Kasumi-1 (cell line): ENCODE data around the gene USPL1.
"Not testable (repeated sequence)": the region's sequence is repeated elsewhere in the genome, so short reads cannot be mapped to it uniquely, and the experiment has no call there.

Source experiments
- DNase-seq, 2 experiments: peaks; one replicate each; lab custom pipeline; 2025; lab: John Stamatoyannopoulos, UW

USPL1 gene

DNA sequence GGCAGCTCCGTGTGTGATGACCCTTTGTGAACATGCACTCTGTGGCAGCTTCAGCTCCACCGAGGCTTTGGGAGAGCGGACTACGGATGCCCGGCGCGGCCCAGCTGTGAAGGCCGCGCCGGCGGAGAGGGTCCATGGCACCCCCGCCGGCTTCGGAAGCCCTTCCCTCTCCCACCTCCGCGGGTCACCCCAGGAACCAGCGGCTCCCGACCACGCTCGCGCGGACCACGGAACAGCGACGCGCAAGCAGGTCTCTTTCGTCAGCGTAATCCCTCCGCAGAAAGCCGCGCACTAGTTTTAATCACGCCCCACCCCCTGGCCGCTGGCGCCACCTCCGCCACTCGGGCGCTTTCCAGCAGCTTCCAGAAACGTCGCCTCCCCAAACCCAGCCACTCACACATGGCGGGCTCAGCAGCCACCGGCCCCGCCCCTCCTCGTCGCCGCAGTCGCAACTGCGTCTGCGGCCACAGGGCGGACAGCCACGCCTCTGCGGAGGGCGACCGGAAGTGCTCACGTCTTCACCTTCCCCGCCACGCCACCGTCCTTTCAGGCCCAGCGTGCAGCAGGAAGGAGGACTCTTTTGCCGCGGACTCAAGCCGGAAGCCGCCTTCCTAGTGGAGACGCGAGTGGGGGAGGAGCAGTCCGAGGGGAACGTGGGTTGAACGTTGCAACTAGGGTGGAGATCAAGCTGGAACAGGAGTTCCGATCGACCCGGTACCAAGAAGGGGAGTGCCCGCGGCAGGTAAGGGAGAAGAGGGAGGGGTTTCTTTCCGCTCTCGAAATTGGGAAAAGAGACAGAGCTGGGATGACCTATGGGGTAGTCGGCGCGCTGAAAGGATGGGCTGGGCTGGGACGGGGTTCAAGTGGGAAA lies at the start of gene USPL1:
USPL1 (plus strand) TSS at position 606 of the 871 bp plus-strand sequence. CDS start 3,221 bp downstream, outside the sequence.
- peak; percentile 90 to 95 for DNase-seq

DNA sequence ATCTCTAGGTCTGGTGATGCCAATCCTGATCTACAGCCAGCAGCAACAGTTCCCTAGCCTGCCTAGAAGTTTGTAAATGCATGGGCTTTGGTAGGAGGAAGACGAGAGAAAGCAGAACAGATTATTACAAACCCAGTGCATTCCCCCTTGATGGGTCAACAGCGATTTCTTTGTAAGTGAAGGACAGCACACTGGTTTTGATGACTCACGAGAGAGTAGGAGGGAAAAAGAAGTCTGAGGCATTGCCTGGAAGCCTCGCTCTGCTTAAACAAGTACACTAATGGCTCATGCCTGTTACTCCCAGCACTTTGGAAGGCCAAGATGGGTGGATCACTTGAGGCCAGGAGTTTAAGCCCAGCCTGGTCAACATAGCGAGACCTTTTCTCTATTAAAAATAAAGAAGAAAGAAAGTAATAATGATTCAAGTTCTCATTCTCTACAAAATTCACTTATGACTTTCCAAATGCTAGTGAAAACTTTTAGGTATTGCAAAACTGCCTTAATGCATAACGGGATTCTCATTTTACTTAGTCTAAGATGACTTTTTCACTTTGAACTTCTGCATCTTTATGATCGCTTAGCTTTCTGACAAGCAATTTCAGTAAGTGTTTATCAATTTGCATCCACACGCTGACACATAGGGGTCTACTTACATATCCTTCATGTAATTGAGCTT lies 47.7 kb upstream of the USPL1 start:
- no peak for DNase-seq

DNA sequence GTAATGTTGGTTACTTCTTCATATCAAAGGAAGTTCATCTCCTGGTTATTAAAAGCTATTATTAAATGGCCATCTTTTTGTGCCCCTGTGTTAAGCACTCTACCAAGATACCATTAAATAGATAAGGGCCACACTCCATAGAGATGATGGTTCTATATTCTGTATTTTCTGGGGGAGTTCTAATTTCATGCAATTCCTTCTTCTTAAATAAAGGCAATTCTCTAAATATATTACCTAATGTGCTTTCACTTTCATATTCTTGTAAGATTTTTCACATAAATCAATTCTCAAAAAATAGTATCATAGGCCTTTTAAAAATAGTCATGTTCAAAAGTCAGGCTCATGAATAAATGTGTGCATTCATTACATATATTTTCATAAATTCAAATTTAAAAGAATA lies 47.0 kb upstream of the USPL1 start:
- DNase-seq = no peak

DNA sequence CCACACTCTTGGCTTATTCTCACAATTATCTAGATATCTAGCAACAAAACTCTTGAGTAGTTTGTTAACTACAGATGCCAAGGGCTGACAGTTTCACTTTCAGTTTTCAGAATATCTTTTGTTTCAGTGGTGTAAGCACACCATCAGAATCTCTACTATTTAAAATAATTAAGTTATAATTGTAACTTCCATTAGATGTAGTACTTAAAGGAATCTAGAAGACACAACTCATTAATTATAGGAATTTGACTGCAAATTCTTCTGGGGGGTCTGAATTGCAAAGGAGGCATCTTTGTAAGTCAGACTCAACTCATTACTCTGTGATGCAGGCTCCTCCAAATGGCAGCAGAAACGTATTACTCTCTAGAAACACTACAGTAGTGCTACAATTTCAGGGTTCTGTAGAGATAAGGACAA lies 44.9 kb upstream of the USPL1 start:
- peak; percentile 25 to 40 for DNase-seq

DNA sequence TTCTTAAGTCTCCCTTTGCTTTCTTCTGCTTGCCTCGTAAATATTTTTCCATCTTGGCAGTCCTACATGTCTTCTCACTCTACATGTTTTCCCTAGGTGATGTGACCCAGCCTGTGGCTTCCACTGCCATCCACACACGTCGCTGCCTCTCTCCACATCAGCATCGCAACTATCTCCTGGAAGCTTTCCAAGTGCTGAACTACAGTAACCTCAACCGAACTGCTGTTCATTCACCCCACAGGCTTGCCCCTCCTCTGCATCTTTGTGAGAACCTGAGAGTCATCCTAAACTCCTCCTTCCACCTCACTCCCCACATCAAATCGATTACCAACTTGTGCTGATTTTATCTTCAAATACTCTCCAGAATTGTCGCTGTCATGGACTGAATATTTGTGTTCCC lies 41.2 kb upstream of the USPL1 start:
- no peak for DNase-seq

DNA sequence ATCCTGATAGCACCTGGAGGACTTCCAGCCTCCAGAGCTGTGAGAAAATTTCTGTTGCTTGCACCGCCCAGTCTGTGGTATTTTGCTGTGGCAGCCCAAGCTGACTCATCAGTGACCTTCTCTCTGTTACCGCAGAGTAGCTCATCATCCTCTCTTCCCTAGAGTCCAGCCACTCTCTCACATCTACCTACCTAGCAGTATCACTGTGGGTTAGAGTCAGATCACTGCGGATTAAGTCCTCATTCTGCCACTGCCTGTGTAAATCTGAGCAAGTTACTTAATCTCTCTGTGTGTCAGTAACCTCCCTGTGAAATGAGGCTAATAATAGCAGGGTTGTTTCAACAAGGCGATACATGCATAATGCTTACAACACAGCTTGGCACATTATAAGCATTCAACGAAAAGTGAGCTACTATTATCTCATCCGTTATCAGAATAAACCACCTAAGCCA lies 40.3 kb upstream of the USPL1 start:
- no peak for DNase-seq

DNA sequence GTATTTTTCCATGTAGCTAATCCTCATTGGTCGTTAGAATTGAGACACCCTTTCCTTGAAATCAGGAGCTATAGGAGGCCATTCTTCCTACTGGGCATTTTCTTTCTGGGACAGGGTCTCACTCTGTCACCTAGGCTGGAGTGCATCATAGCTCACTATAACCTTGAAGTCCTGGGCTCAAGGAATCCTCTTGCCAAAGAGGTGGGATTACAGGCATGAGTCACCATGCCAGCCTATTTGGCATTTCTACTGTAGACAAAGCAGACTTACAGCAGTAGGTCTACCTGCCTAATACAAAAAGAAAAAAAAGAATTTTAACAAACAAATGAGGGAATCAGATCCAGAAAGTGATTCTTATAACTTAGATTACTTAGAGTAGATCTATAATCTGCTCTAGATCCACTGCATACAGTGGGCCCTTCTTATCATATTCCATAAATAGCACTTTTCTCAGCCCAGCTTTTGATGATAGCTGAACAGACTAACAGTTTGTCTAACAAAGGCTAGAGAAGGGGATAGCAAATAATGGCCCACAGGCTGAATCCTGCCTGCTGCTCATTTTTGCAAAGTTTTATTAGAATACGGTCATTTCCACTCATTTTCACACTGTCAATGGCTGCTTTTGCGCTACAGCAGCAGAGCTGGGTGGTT lies 36.7 kb upstream of the USPL1 start:
- no peak for DNase-seq

DNA sequence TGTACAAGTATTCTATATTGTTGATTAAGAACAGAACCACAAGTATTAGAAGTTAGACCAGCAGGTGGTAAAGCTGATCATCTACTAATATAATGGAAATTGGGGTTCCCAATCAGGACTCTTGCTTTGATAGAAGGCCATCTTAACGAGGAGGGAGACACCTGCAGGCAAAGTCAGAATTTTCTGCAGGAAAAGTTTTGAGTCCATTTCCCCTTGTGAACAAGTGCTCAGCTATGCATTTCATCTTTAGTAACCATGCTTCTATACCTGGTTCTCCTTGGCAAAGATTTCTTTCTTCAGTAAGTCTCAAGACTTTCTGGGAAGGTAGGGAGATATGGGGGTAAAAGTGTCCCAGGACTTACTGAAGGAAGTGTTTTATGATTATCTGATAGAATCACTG lies 36.1 kb upstream of the USPL1 start:
- peak in 1 of 2 experiments; percentile 1 for DNase-seq

DNA sequence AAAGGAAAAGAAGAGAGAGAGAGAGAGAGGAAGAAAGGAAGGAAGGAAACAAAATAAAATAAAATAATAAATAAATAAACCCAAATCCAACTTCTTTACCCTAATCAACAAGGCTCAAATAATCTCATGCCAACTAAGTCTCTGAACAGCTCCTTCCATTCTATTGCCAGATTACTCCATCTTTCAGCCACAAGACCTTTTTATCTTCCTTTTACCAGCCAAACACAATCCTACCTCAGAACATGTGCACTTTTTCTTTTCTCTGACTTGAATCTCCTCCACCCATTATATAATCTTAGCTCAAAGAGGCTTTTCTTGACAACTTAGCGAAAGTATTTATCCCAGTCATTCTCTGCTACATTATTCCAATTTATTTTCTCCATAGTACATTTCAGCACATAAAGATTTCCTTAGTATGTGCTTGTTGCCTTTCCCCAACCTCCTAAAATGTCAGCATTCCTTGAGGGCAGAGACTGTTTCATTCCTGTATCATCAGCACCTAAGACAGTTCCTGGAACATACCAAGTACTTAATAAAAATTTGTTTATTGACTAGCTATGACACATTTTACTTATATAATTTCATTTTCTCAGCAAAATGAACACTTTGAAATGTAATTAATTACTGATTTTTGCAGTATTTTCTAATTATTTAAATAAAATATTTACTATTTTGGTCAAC lies 33.5 kb upstream of the USPL1 start:
- DNase-seq = no peak

DNA sequence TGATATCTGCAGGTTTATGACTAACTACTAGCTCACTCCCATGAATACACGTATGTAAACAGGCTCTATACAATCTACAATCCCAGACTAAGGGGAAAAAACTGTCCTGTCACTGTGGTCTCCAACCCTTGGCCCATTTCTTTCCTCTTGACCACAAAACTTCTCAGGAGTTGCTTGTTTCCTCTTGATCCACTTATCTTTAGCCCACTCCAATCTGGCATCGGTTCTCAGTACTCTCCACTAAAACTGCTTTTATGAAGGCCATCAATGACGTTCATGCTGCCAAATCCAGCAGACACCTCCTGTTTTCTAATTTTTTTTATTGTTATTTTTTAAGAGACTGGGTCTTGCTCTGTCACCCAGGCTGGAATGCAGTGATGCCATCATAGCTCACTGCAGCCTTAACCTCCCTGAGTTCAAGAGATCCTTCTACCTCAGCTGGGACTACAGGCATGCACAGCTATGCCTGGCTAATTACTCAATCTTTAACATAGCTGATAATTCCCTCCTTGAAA lies 31.9 kb upstream of the USPL1 start:
- DNase-seq = no peak

DNA sequence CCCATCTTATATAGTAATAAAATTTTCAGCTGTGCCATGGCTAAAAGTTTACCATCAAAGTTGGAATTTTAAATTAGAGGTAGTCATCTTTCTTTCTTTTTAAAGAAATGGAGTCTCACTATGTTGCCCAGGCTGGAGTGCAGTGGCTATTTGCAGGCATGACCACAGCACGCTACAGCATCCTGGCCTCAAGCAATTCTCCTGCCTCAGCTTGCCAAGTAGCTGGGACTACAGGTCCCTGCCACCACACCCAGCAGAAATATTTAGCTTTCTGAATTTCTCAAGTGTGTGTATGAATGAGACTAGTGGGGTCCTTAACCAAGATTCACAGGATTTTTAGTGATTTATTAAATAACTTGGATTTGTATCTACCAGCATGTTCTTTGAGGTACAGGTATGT lies 30.5 kb upstream of the USPL1 start:
- DNase-seq = no peak

DNA sequence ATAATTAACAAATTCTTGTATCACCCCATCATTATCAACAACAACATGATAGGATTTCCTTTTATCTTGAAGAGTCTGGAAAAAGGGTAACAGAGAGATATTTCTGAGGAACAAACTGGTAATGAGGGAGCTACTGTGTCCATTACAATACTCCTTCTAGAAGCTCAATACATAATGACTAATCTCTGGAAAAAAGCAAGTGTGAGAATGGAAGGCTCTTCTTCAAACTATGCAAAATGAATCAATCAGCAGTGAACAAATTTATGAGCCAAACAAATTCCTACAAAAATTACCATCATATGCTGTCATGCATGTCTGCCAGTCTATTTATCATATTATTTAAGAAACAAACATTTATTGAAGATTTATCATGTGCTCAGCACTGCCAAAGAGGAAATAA lies 30.0 kb upstream of the USPL1 start:
- DNase-seq = no peak

DNA sequence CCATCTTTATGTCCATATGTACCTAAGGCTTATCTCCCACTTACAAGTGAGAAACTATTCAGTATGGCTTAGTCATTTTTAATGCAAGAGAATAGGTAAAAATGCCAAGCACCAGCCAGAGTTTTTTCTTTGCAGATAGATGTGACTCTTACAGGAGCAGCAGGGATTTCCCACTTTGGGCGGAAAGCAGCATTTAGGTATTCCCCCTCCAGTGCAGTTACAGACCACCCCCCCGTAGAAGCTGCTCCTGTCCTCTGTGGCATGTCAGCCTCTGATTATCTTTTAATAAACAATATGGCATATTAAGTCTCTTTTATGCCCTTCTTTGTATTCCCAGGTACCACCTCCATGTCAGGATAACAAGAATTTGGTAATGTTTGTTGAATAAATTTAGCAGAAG lies 24.7 kb upstream of the USPL1 start:
- DNase-seq = no peak

DNA sequence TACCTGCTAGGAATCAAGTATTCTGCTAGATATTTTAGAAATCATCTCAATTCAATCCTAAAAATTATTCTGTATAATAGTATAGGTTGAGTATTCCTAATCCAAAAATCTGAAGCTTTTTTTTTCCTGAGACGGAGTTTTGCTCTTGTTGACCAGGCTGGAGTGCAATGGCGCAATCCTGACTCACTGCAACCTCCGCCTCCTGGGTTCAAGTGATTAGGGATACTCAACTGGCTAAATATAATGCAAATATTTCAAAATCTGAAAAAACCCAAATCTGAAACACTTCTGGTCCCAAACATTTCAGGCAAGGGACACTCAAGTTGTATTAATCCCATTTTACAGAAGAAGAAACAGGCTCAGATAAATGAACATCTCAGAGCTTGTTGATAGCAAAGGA lies 17.2 kb upstream of the USPL1 start:
- no peak for DNase-seq

DNA sequence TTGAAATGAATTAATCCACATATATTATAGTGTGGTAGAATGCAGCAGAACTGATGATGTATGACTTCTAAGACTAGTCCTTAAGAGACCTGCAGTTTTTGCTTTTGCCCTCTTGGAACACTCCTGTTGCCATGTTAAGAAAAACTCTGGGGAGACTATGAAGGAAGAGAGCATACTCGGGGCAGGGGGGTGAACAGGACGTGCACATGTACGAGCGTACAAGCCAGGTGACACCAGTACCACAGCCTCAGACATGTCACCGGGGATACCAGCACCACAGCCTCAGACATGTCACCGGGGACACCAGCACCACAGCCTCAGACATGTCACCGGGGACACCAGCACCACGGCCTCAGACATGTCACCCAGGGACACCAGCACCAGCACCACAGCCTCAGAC lies 15.9 kb upstream of the USPL1 start:
- no peak for DNase-seq

DNA sequence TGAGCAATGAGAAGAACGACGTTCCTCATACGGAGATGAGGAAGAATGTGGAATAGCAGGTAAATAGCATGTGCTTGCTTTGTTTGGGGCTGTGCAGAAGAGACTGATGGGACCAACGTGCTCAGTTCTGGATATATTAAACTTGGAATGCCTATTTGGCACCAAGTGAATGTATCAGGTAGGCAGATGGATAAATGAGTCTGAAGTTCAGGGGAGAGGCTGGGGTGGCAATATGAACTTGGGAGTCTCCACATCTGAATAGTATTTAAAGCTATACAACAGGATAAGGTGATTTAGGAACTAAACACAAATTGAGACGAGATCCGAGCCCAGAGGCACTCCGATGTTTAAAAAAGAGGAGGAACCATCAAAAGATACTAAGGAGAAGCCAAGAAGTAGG lies 12.7 kb upstream of the USPL1 start:
- no peak for DNase-seq

DNA sequence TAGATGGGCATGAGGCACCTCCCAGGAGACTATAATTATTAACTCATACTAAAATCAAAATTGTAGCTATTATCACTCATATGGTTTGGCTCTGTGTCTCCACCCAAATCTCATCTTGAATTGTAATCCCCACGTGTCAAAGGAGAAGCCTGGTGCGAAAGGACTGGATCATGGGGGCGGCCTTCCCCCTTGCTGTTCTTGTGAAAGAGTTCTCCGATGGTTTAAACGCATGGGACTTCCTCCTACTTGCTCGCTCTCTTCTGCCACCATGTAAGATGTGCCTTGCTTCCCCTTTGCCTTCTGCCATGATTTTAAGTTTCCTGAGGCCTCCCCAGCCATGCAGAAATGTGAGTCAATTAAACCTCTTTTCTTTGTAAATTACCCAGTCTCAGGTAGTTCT lies 10.5 kb upstream of the USPL1 start:
- not testable (repeated sequence) for DNase-seq

DNA sequence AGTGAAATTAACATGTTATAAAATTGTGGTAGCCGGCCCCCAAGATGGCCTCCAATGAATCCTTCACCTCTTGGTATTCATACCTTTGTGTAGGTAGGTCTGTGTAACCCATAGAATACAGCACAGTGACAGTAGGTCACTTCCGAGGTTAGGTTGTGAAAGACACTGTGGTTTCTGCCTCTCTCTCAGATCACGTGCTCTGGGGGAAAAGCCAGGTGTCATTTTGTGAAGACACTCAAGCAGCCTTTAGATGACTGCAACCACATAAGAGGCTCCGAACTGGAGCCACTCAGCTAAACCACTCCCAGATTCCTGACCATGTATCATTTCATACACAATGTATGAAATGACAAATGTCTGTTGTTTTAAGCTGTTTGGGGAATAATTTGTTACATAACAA lies 9.8 kb upstream of the USPL1 start:
- DNase-seq = no peak

DNA sequence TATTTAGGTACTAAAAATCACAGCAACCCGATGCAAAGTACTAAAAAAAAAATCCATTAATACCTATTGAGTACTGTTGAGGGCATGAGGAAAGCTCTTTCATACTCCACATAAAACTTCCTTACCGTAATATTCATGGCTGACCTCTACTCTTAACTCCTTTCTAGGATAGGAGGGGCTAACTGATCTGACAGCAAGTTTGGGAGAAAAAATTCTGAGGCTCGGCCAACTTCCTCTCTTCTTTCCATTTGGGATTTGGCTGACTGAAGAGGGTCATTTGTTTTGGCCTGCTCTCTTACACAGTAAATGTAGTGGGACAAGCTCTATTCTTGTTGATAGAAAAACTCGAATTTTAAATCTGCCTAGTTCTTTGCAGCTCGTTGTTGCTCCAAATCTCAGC lies 9.4 kb upstream of the USPL1 start:
- DNase-seq = no peak

DNA sequence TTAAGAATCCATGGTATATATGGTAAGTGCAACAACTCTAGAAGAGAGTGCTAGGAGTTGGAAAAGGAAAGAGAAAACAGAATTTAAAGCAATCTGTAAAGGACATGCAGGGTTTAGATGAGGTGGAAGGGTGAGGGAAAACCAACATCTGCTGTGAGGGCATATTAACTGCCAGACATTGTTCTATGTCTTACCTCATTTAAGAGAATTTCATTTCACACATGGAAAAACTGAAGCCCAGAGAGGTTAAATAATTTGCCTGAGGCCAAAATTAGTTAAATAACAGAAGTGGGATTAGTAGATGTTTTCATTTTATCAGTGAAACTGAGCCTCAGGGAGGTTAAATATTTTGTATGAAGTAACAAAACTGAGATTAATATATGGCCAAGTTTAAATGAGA lies 7.4 kb upstream of the USPL1 start:
- DNase-seq = no peak

DNA sequence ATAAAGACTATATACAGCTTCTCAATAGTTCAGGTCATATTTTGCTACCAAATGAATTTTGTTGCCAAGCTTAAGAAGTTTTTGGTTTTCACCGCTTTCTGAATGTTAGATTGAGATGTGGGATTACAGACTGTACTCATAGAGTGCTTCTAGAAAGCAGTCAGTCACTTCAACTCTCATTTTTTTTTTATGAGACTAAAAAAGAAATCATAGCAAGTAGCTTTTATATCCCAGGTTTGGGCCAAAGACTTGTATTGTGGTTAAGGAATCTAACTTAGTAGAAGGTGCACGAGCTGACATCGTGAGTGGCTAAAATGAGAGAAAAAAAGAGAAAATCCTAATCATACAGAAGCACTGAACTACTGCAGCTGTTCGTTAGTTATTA lies 2.2 kb upstream of the USPL1 start:
- DNase-seq = no peak

DNA sequence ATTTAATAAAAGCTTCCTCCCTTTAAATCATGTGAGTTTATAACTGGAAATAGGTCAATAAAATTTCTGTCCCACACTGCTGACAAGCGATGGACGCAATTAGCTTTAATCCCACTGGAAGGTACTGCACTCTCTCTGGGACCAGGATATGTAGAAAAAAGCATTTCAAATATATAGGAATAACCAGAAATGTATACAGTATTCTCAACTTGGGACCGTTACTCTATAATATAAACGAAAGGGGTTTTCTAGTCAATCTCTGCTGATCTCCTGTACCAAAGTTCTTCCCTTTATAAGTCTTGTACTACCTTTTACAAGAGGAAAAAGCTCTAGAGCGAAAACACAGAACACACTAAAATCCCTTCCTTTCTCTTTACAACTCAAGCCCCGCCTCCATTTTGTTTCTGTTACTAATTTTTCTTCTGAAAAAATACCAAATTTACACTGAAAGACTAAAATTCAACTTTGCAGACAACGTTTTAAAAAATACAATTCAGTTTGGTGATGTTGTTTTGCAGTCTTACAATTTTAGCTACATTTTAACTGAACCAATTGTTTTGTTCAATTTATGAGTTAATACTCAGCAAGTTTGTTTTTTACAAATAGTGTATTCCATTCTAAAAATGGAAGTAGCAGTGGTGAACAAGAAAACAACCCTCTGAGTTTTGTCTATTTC lies 1.7 kb upstream of the USPL1 start:
- DNase-seq = peak; percentile 12 to 36
